IPS DF 4.7 (cell line): ENCODE data around the gene SMARCA4.

Source experiments
- DNase-seq: peaks from one replicate; pipeline ENCODE4 v3.0.0-alpha.2; 2013; ENCODE audit warnings: low spot score; ENCODE audit errors: extremely low read depth

SMARCA4 gene

DNA sequence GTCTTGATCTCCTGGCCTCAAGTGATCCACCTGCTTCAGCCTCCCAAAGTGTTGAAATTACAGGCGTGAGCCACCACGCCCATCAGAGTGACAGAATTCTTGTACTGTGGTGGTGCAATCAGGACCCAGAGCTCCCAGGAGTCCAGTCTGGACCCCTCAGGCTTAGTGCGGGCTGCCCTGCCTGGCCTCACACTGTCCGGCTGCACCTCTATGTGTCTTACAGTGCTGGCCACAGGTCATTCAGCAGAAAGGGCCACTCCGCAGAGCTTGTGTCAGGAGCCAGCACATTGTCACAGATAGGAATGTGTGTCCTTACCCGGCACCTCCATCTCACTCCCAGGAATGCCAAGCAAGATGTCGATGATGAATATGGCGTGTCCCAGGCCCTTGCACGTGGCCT lies 49.2 kb downstream of the SMARCA4 start:
- DNase-seq = no peak

DNA sequence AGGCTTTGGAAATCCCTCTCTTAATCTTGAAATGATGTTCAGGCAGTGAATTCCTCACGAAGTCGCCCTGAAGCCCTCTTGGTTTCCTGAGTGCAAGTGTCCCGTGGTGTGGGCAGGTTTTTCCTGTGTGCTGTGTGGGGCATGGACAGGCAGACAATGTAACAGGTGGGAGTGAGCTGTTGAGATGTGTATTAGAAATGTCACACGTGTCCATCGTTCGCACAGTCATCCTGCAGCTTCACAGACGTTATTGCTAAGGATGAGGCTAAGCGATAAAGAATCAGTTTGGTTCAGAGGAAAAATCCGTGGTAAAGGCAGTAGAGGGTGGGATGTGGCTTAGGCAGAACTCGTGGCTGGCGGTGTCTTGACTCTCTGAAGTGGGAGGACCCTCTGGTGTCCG lies 51.7 kb downstream of the SMARCA4 start:
- no peak for DNase-seq

DNA sequence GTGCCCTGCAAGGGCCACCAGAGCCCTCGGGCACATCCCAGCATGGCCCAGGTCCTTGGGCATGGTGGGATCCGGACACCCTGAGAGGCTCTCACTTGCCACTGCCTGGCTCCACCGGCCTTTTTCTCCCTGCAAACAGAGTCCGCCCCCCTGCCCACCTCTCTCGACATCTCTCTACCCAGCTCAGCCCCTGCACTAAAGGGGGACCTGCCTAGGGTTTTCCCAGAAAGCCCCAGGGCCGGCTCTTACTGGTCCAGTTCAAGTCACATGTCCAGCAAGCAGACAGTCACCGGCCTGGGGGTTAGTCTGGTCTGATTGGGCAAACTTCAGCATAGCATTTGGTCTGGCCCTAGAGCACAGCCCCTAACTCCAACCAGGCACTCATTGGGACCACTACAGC lies 52.9 kb downstream of the SMARCA4 start:
- DNase-seq = no peak

DNA sequence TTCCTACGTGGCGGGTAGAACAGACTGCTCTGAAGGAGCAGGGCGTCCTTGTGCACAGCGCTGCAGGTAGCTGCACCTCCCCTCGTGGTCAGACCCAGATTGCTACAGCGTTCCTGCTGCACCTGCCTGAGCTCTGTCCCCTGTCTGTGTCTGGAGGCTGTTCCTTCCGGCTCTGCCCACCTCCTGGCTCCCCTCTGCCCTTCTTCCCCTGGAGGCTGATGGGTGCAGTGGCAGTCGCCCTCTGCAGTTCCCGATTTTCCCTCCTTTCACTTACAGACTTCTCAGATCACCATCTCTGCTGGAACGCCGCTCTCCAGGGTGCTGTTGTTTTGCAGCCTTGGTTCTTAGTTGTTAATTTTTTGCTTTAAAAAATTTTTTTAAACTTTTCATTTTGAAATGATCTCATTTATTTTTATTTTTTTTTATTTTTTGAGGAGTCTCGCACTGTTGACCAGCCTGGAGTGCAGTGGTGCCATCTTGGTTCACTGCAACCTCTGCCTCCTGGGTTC lies 53.6 kb downstream of the SMARCA4 start:
- DNase-seq = no peak

DNA sequence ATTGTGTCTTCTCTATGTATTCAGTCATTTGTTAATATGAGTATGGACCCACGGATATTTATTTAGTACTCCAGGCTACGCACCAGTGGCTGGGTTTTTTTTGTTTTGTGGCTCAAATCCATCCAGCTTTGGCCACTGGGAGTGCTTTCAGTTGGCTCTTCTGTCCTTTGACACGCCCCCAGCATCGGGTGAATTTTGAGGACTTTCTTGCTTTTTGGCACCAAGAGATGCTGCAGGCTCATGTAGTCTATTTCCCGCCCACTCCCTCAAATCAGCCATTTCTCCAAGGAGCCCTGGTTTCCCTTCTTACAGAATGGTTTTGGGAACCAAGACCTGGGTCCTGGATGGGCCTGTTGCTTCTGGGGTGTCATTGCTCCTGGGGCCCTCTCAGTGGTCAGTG lies 55.8 kb downstream of the SMARCA4 start:
- no peak for DNase-seq

DNA sequence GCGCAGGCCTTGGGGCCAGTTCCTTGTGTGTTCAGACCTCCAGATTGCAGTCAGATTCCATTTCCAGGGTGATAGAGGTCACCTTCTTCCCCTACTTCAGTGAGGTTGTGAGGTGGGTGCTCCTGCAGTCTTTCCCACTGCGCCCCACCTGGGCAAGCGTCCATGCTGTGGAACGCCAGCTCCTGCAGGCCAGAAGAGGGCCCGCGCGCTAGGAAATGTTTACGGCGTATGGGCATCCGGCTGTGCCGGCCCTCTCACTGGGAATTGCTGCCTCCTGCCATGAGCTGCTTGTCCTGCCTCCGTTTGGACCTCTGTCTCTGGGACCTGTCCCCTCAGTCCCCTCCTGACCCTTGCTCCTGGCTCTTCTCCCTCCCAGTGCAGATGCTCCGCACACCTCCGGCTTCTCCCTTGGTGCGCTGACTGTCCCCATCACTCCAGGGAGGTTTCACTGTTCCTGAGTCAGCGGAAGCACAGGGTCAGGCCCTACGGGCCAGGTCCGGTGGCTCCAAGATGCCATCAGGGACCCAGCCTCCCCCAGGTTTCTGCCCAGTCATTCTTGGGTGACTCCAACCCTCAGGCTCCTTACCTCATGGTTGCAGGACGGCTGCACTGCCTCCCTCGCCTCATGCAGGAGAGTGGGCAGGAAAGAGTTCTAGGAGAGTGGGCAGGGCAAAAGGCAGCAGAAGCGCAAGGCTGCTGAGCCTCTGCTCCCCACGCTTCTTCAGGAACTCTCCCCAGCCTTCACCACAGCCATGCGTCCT lies 56.6 kb downstream of the SMARCA4 start:
- no peak for DNase-seq

DNA sequence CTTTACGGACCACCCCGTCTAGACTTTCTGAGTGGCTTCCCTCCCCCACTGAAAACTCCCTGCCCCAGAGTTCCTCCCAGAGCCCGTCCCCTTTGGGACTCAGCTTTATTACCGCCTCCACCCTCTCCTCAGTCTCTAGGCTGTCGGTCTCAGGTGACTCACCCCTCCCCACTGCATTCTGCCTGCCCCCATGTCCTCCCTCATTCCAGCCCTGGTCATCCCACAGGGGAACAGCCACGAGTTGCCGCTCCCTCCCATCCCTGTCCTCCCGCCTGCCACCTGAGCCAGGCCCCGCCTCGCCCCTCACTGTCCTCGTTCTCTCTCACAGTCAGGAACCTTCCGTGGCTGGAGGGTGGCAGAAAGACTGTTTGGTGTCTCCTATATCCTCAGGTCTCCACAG lies 57.3 kb downstream of the SMARCA4 start:
- no peak for DNase-seq

DNA sequence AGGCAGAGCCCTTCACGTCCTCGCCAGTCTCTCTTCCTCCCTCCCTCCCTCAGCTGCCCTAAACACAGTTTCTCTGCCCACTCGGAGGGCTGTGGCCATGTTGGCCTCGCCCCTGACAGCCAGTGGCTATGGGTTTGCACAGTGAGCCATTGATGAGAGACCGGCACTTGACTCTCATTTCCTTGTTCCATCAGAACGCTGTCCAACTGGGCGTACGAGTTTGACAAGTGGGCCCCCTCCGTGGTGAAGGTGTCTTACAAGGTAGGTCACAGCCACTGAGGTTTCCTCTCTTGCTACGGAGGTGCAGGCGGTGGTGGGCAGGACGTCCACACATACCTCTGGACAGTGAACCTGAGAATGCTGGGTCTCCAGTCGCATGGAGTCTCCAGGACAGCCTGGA lies 57.9 kb downstream of the SMARCA4 start:
- DNase-seq = no peak

DNA sequence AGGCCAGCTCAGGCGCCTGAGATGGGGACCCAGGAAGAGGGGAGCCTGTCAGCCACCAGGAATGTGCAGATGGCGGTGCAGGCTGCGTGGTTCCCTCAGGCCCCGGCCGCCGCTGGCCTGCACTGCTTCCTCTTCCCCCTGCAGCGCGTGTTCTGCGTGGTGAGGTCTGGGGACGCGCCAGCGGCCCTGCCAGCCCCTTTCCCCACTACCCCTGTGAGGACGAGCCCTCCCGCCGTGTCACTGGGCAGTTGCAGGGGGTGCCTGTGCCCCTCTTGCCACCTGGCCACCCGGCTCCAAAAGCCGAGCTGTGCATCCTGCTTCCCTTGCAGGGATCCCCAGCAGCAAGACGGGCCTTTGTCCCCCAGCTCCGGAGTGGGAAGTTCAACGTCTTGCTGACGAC lies 58.4 kb downstream of the SMARCA4 start:
- no peak for DNase-seq

DNA sequence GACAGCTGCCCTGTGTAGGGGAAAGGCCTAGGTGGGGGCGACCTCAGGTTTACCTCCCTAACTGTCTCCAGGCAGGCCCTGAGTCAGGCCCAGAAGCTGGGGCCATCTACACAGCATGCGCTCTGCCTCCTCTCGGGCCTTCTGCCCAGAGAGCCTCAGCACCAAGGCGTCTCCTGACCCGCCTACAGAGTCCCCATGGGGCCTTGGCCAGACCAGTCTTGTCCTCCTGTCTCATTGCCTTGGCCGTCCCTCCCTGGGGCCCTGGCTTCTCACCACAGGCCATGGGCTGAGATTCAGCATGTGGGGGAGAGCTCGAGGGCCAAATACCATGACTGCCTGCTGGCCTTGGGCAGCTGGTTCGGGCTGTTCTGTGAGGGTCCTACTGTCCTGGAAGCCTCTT lies 59.0 kb downstream of the SMARCA4 start:
- no peak for DNase-seq

DNA sequence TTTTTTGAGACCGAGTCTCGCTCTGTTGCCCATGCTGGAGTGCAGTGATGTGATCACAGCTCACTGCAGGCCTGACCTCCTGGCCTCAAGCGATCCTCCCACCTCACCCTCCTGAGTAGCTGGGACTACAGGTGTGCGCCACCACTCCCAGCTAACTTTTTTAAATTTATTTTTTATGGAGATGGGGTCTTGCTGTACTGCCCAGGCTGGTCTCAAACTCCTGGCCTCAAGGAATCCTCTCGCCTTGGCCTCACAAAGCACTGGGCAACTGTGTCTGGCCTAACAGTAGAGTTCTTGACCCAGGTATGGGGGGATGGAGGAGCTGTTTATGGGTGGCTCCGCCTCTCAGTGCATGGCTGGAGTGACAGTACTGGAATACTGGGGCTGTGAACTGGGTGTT lies 59.6 kb downstream of the SMARCA4 start:
- DNase-seq = no peak

DNA sequence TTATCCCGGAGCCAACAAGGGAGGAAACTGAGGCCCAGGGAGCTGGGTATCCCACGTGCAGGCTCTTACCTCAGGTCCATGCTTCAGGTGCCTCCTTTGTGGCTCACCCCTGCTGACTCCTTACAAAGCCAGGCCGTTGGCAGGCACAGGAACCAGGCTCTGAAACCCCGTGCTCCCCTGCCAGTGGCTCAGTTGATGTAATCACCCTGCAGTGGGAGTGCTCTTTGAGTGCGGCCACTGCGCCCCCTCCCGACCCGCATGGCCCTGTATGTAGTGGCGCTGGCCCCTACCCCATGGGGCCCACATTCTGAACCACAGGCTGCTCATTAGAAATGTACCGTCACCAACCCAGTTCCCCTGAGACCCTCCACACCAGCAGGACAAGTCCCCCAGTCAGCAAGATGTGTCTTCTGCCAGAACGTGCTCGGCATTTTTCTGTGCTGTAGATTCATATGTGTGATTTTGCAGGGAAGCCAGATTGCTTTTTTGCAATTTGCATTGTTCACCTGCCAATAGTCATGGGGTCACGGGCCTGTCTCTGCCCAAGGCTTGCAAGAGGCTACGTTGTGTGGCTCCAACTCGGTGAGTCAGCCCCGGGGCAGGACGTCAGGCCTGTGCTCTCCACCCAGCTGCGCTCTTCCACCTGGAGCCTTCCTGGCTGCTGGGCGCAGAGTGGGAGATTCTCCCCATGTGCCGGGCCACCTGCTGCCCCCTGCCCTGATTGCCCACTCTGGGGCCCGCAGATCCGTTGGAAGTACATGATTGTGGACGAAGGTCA lies 60.3 kb downstream of the SMARCA4 start:
- no peak for DNase-seq

DNA sequence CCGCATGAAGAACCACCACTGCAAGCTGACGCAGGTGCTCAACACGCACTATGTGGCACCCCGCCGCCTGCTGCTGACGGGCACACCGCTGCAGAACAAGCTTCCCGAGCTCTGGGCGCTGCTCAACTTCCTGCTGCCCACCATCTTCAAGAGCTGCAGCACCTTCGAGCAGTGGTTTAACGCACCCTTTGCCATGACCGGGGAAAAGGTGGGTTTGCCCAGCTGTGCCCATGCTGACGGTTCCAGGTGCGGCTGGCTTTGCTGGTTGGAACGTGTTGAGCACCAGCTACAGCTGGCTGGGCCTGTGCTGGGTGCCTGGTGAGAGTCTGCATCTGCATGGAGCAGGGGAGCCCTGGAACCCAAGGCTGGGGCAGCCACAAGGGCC lies 60.9 kb downstream of the SMARCA4 start:
- DNase-seq = no peak

DNA sequence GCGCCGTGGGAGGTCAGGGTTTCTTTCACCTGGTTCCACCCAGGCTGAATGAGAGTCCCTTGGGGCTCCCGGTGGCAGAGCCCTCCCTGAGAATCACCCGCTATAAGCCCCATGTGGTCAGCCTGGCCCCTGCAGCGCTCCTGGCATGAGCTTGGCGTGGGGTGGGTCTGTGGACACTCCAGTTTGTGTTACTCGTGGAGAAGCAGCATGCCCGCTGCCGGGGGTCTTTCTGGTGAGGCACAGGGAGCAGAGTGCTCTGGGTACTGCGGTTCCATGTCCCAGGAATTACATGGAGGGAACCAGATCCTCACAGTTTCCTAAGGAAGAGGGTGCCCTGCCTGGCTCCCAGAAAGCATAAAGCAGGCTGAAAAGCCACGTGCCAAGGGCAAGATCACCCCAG lies 62.2 kb downstream of the SMARCA4 start:
- DNase-seq = no peak

DNA sequence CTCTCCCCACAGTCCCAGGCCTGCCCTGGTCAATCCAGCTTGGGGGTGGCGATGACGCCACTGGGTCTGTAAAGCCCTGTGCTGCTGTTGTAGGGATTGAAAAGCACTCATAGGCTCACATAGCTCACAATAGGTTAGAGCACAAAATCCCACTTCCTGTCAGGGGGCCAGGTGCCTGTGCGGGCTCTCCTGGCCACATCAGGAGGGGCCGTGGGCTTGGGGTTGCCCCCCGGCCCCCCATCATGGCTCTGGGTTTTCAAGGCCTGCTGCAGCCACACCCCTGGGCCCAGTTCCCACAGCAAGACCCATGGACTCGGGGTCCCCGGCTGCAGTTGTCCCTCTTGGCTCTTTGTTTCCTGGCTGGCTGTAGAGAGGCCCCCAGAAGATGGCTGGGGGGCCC lies 62.9 kb downstream of the SMARCA4 start:
- DNase-seq = no peak

DNA sequence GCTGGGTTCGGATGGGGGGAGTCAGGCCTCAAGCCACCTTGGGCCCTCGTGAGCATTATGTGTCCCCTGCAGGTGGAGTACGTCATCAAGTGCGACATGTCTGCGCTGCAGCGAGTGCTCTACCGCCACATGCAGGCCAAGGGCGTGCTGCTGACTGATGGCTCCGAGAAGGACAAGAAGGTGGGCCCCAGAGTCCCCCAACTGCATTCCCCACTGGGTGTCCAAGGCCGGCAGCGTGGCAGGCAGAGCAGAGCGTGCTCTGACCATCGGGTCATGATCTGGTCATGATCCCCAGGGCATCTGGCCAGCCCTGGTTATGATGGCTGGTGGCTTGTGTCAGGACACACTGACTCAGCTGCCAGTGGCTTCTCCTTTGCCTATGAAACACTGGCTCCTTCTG lies 63.4 kb downstream of the SMARCA4 start:
- DNase-seq = no peak

DNA sequence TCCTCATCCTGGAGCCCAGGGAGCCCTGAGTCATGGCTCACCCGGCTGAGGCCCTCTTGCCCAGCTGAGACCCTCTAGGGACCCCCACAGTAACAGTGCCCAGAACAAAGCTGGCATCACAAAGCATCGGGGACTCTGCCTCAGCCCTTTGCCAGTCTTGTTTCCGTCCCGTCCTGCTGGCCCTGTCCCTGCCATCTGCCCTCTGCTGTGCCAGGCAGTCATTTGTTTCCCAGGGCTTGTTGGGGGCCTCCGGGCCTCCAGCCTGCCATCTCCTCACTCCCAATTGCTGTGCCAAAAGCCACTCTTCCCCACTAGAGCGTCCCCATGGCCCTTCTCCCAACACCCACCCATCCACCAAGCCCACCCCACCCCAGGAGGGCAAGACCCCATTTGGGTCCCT lies 64.2 kb downstream of the SMARCA4 start:
- no peak for DNase-seq

DNA sequence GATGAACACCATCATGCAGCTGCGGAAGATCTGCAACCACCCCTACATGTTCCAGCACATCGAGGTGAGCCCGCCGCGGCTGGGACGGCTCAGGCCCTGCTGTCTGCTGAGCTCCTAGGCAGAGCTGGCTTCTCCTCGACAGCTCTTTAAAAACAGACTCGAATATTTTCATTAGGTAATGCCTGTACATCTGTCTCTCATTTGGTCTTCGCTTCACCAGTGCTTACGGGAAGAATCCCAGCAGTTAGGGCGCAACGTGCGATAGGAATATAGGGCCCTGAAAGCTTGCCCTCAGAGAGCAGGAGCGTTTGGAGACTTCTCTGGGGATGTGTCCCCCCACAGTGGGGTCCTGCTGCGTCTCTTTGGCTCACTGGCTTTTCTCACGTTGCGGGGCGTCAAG lies 64.6 kb downstream of the SMARCA4 start:
- DNase-seq = no peak

DNA sequence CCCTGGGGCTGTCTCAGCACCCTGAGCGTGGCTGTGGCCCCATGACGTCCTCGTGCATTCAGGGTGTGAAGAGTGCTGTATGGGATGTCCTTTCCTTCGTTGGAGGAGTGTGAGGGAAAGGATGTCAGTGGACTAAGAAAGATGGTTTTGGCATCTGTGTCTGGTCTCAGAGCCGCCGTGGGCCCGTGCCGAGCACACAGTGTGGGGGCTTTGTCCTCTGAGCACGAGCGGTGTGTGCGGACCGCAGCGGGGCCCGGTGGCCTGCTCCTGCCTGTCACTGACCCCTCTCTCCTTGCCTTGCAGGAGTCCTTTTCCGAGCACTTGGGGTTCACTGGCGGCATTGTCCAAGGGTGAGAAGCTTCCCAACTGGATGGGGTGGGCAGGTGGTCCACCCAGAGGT lies 65.2 kb downstream of the SMARCA4 start:
- DNase-seq = no peak

DNA sequence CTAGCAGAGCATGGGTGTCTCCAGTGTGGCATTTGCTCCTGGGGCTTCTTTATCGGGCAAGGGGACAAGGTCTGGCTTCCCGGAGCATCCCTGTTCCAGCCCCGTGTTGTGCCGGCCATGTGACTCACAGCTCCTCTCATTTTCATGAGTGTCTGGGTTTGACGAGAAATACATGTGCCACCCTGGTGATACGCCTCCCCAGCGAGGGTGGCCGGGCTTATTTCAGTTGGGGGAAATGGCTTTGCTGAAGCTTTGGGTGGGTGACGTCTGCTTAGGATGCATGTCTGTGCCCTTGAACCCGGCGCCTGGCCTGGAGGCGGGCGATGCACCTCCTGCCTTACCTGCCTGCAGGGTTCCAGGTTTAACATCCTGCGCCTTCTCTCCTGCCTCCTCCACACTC lies 66.6 kb downstream of the SMARCA4 start:
- DNase-seq = no peak

DNA sequence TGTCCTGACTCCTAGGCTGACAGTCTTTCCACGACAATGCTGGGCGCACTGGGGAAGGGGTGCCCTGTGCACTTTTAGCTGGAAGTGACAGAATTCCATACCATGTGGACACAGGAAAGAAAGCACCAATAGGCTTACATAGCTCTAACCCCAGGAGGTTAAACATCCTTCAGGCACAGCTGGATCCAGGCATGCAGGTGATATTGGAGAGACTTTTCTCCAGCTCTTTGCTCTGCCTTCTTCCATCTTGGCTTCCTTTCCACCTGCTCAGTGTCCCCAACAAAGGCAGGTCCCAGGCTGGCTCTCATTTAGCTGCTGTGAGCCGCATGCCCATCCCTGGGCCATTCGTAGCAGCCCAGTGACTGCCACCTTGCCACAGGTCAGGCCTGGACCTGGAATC lies 67.3 kb downstream of the SMARCA4 start:
- no peak for DNase-seq

DNA sequence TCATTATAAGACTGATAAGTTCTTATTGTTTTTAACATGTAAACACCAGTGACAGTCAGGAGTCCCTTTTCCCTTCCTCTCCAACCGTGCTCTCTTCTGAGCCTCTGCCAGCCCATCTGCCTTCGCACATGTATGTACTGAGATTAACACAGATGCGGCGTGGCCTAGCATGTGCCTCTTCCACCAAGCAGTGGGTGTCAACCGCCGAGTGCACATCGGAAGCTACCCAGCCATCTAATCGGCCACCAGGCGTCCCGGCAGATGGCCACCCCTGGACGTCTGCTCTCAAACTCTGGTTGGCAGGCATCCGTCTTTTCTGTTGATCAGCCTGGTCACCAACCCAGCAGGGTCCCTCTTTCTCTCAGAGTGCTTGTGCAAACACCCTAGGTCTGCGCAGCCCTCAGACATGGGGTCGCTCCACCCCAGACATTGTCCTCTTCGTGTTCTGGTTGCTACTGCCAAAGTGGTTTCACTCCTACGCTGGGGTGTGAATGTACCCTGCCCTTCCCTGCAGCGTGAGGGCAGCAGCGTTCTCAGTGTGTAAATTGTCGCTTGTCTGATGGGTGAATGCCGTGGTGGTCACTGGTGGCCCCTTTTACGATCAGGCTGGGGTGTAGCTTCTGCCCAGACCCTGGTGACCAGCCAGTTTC lies 70.7 kb downstream of the SMARCA4 start:
- no peak for DNase-seq
